Neutrophil (primary cell): ENCODE measurements around the gene NSL1.
"Not testable (repeated sequence)": the region's sequence is repeated elsewhere in the genome, so short reads cannot be mapped to it uniquely, and the experiment has no call there.

Source experiments
- H3K27ac ChIP-seq: fragments of 200-600 bp; sonication (generic); 2 replicates; pipeline ENCODE4 v1.5.1; 2016; ENCODE audit warnings: mild to moderate bottlenecking, moderate library complexity
- H3K27me3 ChIP-seq: fragments of 200-600 bp; sonication (generic); 2 replicates; pipeline ENCODE4 v1.6.0; 2016; ENCODE audit warnings: mild to moderate bottlenecking
- H3K36me3 ChIP-seq: fragments of 200-600 bp; sonication (generic); 2 replicates; pipeline ENCODE4 v1.5.1; 2017
- H3K4me1 ChIP-seq, 2 experiments: fragments of 200-600 bp in 1 of 2; sonication (generic) in 1 of 2; 1 replicate in 1 of 2; 2 replicates in 1 of 2; pipeline versions ENCODE4 v1.5.1 to v1.6.1; 2013 to 2016; ENCODE audit warnings: low read depth in 1 of 2, low read length in 1 of 2, mild to moderate bottlenecking in 1 of 2, moderate library complexity in 1 of 2; ENCODE audit not compliant: control insufficient read depth in 1 of 2, insufficient read depth in 1 of 2
- H3K4me3 ChIP-seq, 2 experiments: fragments of 200-600 bp in 1 of 2; sonication (generic) in 1 of 2; 1 replicate in 1 of 2; 2 replicates in 1 of 2; pipeline ENCODE4 v1.5.1; 2013 to 2016; ENCODE audit warnings: low read depth in 1 of 2, low read length in 1 of 2, mild to moderate bottlenecking in 1 of 2, moderate library complexity in 1 of 2
- H3K9me3 ChIP-seq: fragments of 200-600 bp; sonication (generic); 2 replicates; pipeline ENCODE4 v1.5.1; 2016
- CTCF ChIP-seq: fragments of 200-600 bp; sonication (generic); IDR thresholded peaks from 2 replicates; pipeline ENCODE4 v1.5.1; 2016; ENCODE audit warnings: antibody characterized with exemption

NSL1 gene

GRCh38 chr1:212712451-212713303 lies 78.9 kb downstream of the NSL1 start:
- no peak for TF ChIP-seq CTCF
- Histone ChIP-seq H3K9me3 (no peaks in the 10 kb centered on the region), H3K4me3 (no peak overlapping the region), H3K4me1 (peaks cover 8 to 9% of the 10 kb centered on the region in 2 experiments), H3K36me3 (no peaks in the 10 kb centered on the region), H3K27ac (no peak overlapping the region), H3K27me3 (peaks cover 52% of the 10 kb centered on the region)

GRCh38 chr1:212711974-212712373 lies 79.6 kb downstream of the NSL1 start:
- not testable (repeated sequence) for H3K9me3 ChIP-seq, H3K4me1 ChIP-seq, H3K4me3 ChIP-seq, H3K36me3 ChIP-seq, H3K27ac ChIP-seq
- peaks cover 46% of the 10 kb centered on the region for H3K27me3 ChIP-seq

- Histone ChIP-seq H3K27me3 (peaks cover 32% of the 10 kb centered on the region), H3K4me1 (peaks cover 8 to 9% of the 10 kb centered on the region in 2 experiments), H3K36me3 (no peaks in the 10 kb centered on the region), H3K4me3 (no peak overlapping the region), H3K9me3 (no peaks in the 10 kb centered on the region), H3K27ac (no peak overlapping the region)
- TF ChIP-seq CTCF: no peak
Measured at GRCh38 chr1:212710566-212710965, 81.0 kb downstream of the NSL1 start.

GRCh38 chr1:212703991-212704564 lies 87.5 kb downstream of the NSL1 start:
- H3K4me1 ChIP-seq: peaks cover 17 to 21% of the 10 kb centered on the region in 2 experiments
- no peak overlapping the region for H3K27ac ChIP-seq
- H3K36me3 ChIP-seq: no peaks in the 10 kb centered on the region
- H3K4me3 ChIP-seq: no peak overlapping the region
- H3K27me3 ChIP-seq: peaks cover 34% of the 10 kb centered on the region
- H3K9me3 ChIP-seq: no peaks in the 10 kb centered on the region
- TF ChIP-seq CTCF: no peak

GRCh38 chr1:212702672-212703071 lies 88.9 kb downstream of the NSL1 start:
- no peak for TF ChIP-seq CTCF
- H3K9me3 ChIP-seq: no peaks in the 10 kb centered on the region
- no peaks in the 10 kb centered on the region for H3K36me3 ChIP-seq
- no peak overlapping the region for H3K27ac ChIP-seq
- peaks cover 42% of the 10 kb centered on the region for H3K27me3 ChIP-seq
- peaks cover 27 to 34% of the 10 kb centered on the region in 2 experiments for H3K4me1 ChIP-seq
- H3K4me3 ChIP-seq: no peak overlapping the region

- no peaks in the 10 kb centered on the region for H3K9me3 ChIP-seq
Measured at GRCh38 chr1:212701910-212702309, 89.7 kb downstream of the NSL1 start.

More at GRCh38 chr1:212701910-212702309, 89.7 kb downstream of the NSL1 start:
- Histone ChIP-seq H3K27me3 (peaks cover 50% of the 10 kb centered on the region), H3K27ac (no peak overlapping the region), H3K4me1 (peaks cover 30 to 34% of the 10 kb centered on the region in 2 experiments), H3K4me3 (no peak overlapping the region), H3K36me3 (no peaks in the 10 kb centered on the region)
- no peak for TF ChIP-seq CTCF
